ENCODE data around the gene MRPL36.

The MRPL36 gene

GRCh38 chr5:1834022-1834551, 34.5 kb upstream of the MRPL36 start:
- no peak overlapping the region for H3K4me3 ChIP-seq (ENCODE audit: low read depth in 1 of 2, low read length in 1 of 2)
- no peak overlapping the region for H3K27ac ChIP-seq
- peaks cover 66% of the 10 kb centered on the region for H3K27me3 ChIP-seq
- H3K9me3 ChIP-seq, result no peaks in the 10 kb centered on the region
- H3K4me1 ChIP-seq (ENCODE audit: control insufficient read depth in 1 of 2, insufficient read depth in 1 of 2, low read depth in 1 of 2, low read length in 1 of 2), result no peaks in the 10 kb centered on the region
- H3K36me3 ChIP-seq, result no peaks in the 10 kb centered on the region
- TF ChIP-seq, protein P1, sequence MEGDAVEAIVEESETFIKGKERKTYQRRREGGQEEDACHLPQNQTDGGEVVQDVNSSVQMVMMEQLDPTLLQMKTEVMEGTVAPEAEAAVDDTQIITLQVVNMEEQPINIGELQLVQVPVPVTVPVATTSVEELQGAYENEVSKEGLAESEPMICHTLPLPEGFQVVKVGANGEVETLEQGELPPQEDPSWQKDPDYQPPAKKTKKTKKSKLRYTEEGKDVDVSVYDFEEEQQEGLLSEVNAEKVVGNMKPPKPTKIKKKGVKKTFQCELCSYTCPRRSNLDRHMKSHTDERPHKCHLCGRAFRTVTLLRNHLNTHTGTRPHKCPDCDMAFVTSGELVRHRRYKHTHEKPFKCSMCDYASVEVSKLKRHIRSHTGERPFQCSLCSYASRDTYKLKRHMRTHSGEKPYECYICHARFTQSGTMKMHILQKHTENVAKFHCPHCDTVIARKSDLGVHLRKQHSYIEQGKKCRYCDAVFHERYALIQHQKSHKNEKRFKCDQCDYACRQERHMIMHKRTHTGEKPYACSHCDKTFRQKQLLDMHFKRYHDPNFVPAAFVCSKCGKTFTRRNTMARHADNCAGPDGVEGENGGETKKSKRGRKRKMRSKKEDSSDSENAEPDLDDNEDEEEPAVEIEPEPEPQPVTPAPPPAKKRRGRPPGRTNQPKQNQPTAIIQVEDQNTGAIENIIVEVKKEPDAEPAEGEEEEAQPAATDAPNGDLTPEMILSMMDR (IDR thresholded peaks at IDR 0.05), result no peak

DNA sequence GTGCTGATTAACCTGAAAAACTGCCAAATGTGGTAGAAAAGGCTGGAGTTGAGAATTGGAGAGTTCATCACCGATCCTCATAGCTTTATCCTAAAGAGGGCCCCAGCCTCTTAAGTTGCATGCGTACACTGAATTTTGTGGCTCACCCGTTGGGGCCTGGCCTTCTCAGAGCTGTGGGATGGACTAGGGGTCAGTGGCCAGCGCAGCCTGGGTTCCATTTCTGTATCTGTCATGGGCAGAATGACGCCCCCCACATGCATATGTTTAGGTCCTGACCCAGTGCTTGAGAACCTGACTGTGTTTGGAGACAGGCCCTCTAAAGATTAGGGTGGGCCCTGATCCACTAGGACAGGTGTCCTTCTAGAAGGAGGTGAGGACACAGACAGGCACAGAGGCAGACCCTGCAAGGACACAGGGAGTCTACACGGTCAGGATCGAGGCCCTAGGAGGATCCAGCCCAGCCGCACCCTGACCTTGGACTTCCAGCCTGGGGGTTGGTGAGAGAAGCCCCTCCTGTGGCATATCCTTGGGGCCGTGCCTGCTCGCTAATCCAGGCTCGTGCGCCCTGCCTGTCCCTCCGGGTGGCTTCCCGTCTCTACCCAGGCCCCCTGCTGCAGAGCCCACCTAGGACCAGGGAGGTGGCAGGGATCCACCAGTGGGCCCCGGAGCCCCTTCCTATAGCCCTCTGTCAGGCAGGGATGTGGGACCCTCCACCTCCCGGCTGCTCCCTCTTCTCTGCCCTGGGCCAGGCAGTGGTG, 33.8 kb upstream of the MRPL36 start:
- H3K4me3 ChIP-seq (ENCODE audit: low read depth in 1 of 2, low read length in 1 of 2), result no peak overlapping the region
- H3K27me3 ChIP-seq, result peaks cover 61% of the 10 kb centered on the region
- no peak overlapping the region for H3K27ac ChIP-seq
- no peaks in the 10 kb centered on the region for H3K36me3 ChIP-seq
- TF ChIP-seq, protein P1 (IDR thresholded peaks at IDR 0.05), result no peak
- no peaks in the 10 kb centered on the region for H3K9me3 ChIP-seq
- no peaks in the 10 kb centered on the region for H3K4me1 ChIP-seq (ENCODE audit: control insufficient read depth in 1 of 2, insufficient read depth in 1 of 2, low read depth in 1 of 2, low read length in 1 of 2)

DNA sequence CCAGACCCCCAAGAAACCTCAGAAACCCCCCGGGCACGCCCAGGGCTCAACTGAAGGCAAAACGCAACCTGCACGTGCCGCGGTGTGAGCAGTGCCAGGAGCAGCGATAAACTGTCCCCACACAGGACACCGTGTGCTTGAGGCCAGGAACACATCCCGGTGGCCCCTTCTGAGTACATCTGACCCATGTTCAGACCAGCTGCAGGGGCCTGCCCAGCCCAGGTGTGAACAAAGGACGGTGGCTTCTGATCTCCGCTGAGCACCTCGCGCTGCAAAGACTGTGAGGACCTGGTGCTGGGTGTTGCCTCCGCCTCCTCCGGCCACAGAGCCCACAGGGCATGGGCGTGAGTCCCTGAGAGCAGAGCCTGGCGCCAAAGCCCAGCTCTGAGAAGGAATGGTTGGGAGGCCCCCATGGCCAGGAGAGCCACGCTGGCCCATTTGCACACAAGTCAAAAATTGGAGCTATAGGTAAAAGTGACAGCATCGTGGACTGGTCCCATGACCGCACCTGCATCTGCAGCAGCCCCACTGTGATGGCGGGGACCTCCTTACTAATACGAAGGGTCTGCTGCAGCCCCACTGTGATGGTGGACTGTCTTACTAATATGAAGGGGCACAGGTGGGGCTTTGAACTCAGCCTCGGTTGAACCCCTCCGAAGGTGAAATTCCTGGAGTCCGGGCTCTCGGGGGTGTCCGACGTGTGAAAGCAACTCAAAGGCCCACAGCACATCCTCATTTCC, 33.0 kb upstream of the MRPL36 start:
- peaks cover 61% of the 10 kb centered on the region for H3K27me3 ChIP-seq
- no peak overlapping the region for H3K27ac ChIP-seq
- H3K4me1 ChIP-seq (ENCODE audit: control insufficient read depth in 1 of 2, insufficient read depth in 1 of 2, low read depth in 1 of 2, low read length in 1 of 2), result no peaks in the 10 kb centered on the region
- H3K36me3 ChIP-seq, result no peaks in the 10 kb centered on the region
- no peak overlapping the region for H3K4me3 ChIP-seq (ENCODE audit: low read depth in 1 of 2, low read length in 1 of 2)
- TF ChIP-seq, protein P1 (IDR thresholded peaks at IDR 0.05), result no peak
- no peaks in the 10 kb centered on the region for H3K9me3 ChIP-seq

DNA sequence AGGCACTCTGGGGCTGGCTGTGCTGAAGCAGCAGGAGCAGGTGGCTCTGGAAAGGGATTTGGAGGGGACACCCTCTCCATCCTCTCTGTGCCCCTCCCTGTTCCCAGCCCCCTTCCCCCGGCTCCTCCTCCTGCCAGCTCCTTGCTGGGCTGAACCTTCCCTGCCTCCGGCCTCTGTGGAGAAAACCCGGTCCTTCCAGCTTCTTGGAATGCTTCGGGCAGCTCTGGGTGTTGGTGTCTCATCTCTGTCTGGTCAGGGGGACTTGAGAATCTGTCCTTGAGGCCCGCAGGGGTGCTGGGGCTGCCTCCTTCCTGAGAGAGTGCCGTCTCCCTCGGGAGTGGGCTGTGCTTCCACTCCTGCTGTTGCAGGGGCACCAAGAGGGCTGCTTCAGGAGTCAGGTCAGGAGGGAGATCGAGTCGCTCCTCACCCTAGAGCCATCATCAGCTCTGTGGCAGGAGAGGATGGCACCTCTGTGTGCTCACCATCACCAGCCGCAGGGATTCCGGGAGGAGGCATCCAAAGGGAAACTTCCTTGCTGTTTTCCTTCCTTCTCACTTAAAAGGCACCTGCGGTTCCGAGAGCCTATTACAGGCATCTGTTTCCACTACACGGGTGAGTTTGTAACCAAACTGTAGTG, 32.2 kb upstream of the MRPL36 start:
- Histone ChIP-seq H3K9me3 (no peaks in the 10 kb centered on the region), H3K36me3 (no peaks in the 10 kb centered on the region), H3K27me3 (peaks cover 57% of the 10 kb centered on the region), H3K4me1 (ENCODE audit: control insufficient read depth in 1 of 2, insufficient read depth in 1 of 2, low read depth in 1 of 2, low read length in 1 of 2) (no peaks in the 10 kb centered on the region), H3K4me3 (ENCODE audit: low read depth in 1 of 2, low read length in 1 of 2) (no peak overlapping the region), H3K27ac (no peak overlapping the region)
- TF ChIP-seq, protein P1 (IDR thresholded peaks at IDR 0.05), result no peak

GRCh38 chr5:1831257-1831656, 31.6 kb upstream of the MRPL36 start:
- Histone ChIP-seq H3K36me3 (no peaks in the 10 kb centered on the region), H3K27me3 (peaks cover 51% of the 10 kb centered on the region), H3K27ac (no peak overlapping the region), H3K4me1 (ENCODE audit: control insufficient read depth in 1 of 2, insufficient read depth in 1 of 2, low read depth in 1 of 2, low read length in 1 of 2) (no peaks in the 10 kb centered on the region), H3K9me3 (no peaks in the 10 kb centered on the region), H3K4me3 (ENCODE audit: low read depth in 1 of 2, low read length in 1 of 2) (no peak overlapping the region)
- TF ChIP-seq, protein P1 (IDR thresholded peaks at IDR 0.05), result no peak
